WTC11 (cell line): ENCODE measurements around the gene PAN2.

Experiments
- CBFB ChIP-seq: sonication (generic); formaldehyde crosslinking; IDR thresholded peaks from 2 replicates; pipeline ENCODE4 v1.8.1; 2022; ENCODE audit warnings: mild to moderate bottlenecking, low read depth, missing genetic modification reagents
- NFYB ChIP-seq: sonication (generic); formaldehyde crosslinking; conservative IDR thresholded peaks from 2 replicates; pipeline ENCODE4 v1.8.0; 2022; ENCODE audit warnings: low read depth, missing genetic modification reagents
- NR1H2 ChIP-seq: sonication (generic); formaldehyde crosslinking; IDR thresholded peaks from 2 replicates; pipeline ENCODE4 v1.9.0; 2021; ENCODE audit warnings: mild to moderate bottlenecking, moderate library complexity, missing genetic modification reagents
- SP1 ChIP-seq: sonication (generic); formaldehyde crosslinking; conservative IDR thresholded peaks from 2 replicates; pipeline ENCODE4 v1.8.1; 2022; ENCODE audit warnings: missing genetic modification reagents
- TEAD4 ChIP-seq: sonication (generic); formaldehyde crosslinking; IDR thresholded peaks from 2 replicates; pipeline ENCODE4 v1.8.0; 2022; ENCODE audit warnings: mild to moderate bottlenecking, missing genetic modification reagents
- TF ChIP-seq, protein P1 (sequence below): fragments of 200-600 bp; IDR thresholded peaks from 2 replicates; pipeline ENCODE4 v1.8.0; 2022; ENCODE audit warnings: antibody characterized with exemption
- TF ChIP-seq, protein P2 (sequence below): sonication (generic); formaldehyde crosslinking; IDR thresholded peaks from 2 replicates; pipeline ENCODE4 v1.8.1; 2023; ENCODE audit warnings: mild to moderate bottlenecking, missing genetic modification reagents, moderate library complexity
- TF ChIP-seq, protein P3 (sequence below): sonication (generic); formaldehyde crosslinking; IDR thresholded peaks from 2 replicates; pipeline ENCODE4 v1.8.0; 2022; ENCODE audit warnings: mild to moderate bottlenecking, missing genetic modification reagents

DNA sequence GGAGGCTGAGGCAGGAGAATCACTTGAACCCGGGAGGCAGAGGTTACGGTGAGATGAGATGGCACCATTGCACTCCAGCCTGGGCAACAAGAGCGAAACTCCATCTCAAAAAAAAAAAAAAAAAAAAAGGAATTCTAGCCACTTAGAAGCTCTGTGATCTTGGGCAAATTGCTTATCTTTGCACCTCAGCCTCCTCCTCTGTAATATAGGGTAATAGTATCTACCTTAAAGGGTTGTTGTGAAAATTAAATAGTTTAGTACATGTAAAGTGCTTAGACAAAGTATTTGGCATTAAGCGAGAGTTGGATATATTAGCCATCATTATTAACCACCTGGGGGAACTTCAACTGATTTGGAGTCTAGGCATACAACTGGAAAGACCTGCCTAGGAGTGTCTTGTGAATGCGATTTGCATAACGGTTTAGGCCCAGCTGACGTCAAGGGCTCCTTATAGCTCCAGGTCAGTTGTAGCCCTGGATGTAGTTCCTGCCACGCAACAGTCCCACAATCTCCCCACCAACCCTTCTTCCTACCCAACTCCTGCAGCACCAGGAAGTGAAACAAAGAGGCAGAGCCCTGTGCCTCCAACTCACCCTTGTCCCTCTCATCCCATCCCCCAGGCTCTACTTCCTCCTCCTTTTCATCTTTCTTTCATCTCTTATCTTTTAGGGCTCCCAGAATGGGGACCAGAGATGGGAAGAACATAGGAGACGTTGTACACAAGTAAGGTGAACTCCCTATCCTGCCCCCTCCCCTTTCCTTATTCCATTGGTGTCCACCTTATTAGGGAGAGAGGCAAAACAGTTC, 2.8 kb upstream of the PAN2 start:
- TF ChIP-seq, protein P1, sequence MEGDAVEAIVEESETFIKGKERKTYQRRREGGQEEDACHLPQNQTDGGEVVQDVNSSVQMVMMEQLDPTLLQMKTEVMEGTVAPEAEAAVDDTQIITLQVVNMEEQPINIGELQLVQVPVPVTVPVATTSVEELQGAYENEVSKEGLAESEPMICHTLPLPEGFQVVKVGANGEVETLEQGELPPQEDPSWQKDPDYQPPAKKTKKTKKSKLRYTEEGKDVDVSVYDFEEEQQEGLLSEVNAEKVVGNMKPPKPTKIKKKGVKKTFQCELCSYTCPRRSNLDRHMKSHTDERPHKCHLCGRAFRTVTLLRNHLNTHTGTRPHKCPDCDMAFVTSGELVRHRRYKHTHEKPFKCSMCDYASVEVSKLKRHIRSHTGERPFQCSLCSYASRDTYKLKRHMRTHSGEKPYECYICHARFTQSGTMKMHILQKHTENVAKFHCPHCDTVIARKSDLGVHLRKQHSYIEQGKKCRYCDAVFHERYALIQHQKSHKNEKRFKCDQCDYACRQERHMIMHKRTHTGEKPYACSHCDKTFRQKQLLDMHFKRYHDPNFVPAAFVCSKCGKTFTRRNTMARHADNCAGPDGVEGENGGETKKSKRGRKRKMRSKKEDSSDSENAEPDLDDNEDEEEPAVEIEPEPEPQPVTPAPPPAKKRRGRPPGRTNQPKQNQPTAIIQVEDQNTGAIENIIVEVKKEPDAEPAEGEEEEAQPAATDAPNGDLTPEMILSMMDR, result no peak
- TF ChIP-seq SP1 (CRISPR knock-in tag) (no peak), TEAD4 (CRISPR knock-in tag) (no peak), NFYB (no peak), NR1H2 (CRISPR knock-in tag) (no peak), CBFB (CRISPR knock-in tag) (no peak)
- TF ChIP-seq, protein P2, sequence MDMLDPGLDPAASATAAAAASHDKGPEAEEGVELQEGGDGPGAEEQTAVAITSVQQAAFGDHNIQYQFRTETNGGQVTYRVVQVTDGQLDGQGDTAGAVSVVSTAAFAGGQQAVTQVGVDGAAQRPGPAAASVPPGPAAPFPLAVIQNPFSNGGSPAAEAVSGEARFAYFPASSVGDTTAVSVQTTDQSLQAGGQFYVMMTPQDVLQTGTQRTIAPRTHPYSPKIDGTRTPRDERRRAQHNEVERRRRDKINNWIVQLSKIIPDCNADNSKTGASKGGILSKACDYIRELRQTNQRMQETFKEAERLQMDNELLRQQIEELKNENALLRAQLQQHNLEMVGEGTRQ (CRISPR knock-in tag), result no peak
- TF ChIP-seq, protein P3, sequence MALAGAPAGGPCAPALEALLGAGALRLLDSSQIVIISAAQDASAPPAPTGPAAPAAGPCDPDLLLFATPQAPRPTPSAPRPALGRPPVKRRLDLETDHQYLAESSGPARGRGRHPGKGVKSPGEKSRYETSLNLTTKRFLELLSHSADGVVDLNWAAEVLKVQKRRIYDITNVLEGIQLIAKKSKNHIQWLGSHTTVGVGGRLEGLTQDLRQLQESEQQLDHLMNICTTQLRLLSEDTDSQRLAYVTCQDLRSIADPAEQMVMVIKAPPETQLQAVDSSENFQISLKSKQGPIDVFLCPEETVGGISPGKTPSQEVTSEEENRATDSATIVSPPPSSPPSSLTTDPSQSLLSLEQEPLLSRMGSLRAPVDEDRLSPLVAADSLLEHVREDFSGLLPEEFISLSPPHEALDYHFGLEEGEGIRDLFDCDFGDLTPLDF (CRISPR knock-in tag), result no peak
